H1 (cell line): ENCODE results near the gene DLST. TPM values are rescaled to one million over a fixed set of nuclear protein-coding genes. Genes with fewer than 3 reads are reported as not detected.
A peak's percentile ranks its signal among the peaks of the same experiment; 100 is the strongest.

Experiments used
- CTCF ChIA-PET: fragments of 300-600 bp; sonication (Branson Sonifier 250); formaldehyde crosslinking; loops from one replicate; lab custom pipeline; 2021; ENCODE audit not compliant: partially characterized antibody; lab: Charles Lee
- POLR2A ChIA-PET: fragments of 300-600 bp; sonication (Branson Sonifier 250); formaldehyde crosslinking; loops from one replicate; lab custom pipeline; 2021; ENCODE audit warnings: inconsistent platforms; ENCODE audit not compliant: partially characterized antibody; lab: Charles Lee
- DNase-seq, 2 experiments: peaks; one replicate each; pipeline versions ENCODE4 v3.0.0 to v3.0.0-alpha.2; 2010 to 2022; ENCODE audit warnings: low spot score in 2 of 2, low read depth in 1 of 2, mixed read lengths in 1 of 2
- FAIRE-seq: peaks from 2 replicates; lab custom pipeline; 2011; peaks lifted over from hg19 to GRCh38; lab: Jason Lieb, UNC
- H2AFZ ChIP-seq: 2 replicates; pipeline ENCODE4 v1.8.1; 2012; ENCODE audit warnings: low read length, inconsistent platforms
- H2AK5ac ChIP-seq: 2 replicates; pipeline ENCODE4 v1.6.1; 2013; ENCODE audit warnings: low read depth, low read length
- H2BK120ac ChIP-seq: replicated peaks from 2 replicates; pipeline ENCODE3; 2013; ENCODE audit warnings: low read depth, low read length, inconsistent platforms
- H2BK12ac ChIP-seq: 2 replicates; pipeline ENCODE4 v1.6.1; 2013; ENCODE audit warnings: low read depth, low read length
- H2BK15ac ChIP-seq: 2 replicates; pipeline ENCODE4 v1.6.1; 2013; ENCODE audit warnings: low read length
- H2BK20ac ChIP-seq: 2 replicates; pipeline ENCODE4 v1.6.1; 2013; ENCODE audit warnings: low read length
- H2BK5ac ChIP-seq: 2 replicates; pipeline ENCODE4 v1.6.1; 2013; ENCODE audit warnings: low read depth, low read length
- H3K14ac ChIP-seq: 2 replicates; pipeline ENCODE4 v1.6.1; 2013; ENCODE audit warnings: inconsistent platforms; ENCODE audit not compliant: insufficient read length
- H3K18ac ChIP-seq: 2 replicates; pipeline ENCODE4 v1.6.1; 2013; ENCODE audit warnings: low read length; ENCODE audit errors: extremely low read depth
- H3K23ac ChIP-seq: 2 replicates; pipeline ENCODE4 v1.6.1; 2013; ENCODE audit warnings: inconsistent platforms; ENCODE audit not compliant: insufficient read length
- H3K23me2 ChIP-seq: 2 replicates; pipeline ENCODE4 v1.6.1; 2013; ENCODE audit warnings: low read depth, low read length
- H3K27ac ChIP-seq: 2 replicates; pipeline ENCODE4 v1.6.1; 2011; ENCODE audit warnings: low read depth, low read length, inconsistent platforms
- H3K27me3 ChIP-seq, 4 experiments: replicated peaks in 1 of 4; 1 replicate in 1 of 4; 2 replicates in 3 of 4; pipeline versions ENCODE4 v1.6.1 to v1.8.1; 2011 to 2013; ENCODE audit warnings: low read length in 3 of 4, mild to moderate bottlenecking in 3 of 4, inconsistent platforms in 2 of 4, mixed read lengths in 2 of 4, moderate library complexity in 1 of 4; ENCODE audit not compliant: control insufficient read depth in 3 of 4, insufficient read depth in 3 of 4; ENCODE audit errors: extremely low read depth in 1 of 4
- H3K36me3 ChIP-seq, 4 experiments: 2 replicates each; pipeline versions ENCODE4 v1.6.1 to v1.8.1; 2011 to 2013; ENCODE audit warnings: mild to moderate bottlenecking in 4 of 4, low read length in 3 of 4, moderate library complexity in 2 of 4, control low read depth in 1 of 4, inconsistent platforms in 1 of 4; ENCODE audit not compliant: insufficient read depth in 4 of 4, control insufficient read depth in 2 of 4
- H3K4ac ChIP-seq: replicated peaks from 2 replicates; pipeline ENCODE3; 2013; ENCODE audit warnings: low read length, low read depth, mixed read lengths, inconsistent platforms; ENCODE audit not compliant: insufficient read length
- H3K4me1 ChIP-seq, 4 experiments: replicated peaks in 1 of 4; 1 replicate in 1 of 4; 2 replicates in 3 of 4; pipeline versions ENCODE4 v1.6.1 to v1.8.1; 2011 to 2013; ENCODE audit warnings: low read length in 3 of 4, inconsistent platforms in 2 of 4, mixed read lengths in 1 of 4; ENCODE audit not compliant: insufficient read depth in 4 of 4, control insufficient read depth in 3 of 4
- H3K4me2 ChIP-seq, 2 experiments: 2 replicates each; pipeline versions ENCODE4 v1.6.1 to v1.8.1; 2011 to 2013; ENCODE audit warnings: low read depth in 2 of 2, low read length in 2 of 2, control low read depth in 1 of 2, inconsistent platforms in 1 of 2, mild to moderate bottlenecking in 1 of 2; ENCODE audit not compliant: insufficient read depth in 1 of 2
- H3K4me3 ChIP-seq, 4 experiments: fragments of 200-600, 300-600 bp in 1 of 4; sonication (generic), shearing (Covaris generic), sonication (Bioruptor Twin) in 1 of 4; 2 replicates each; pipeline versions ENCODE4 v1.5.1 to v1.8.1; 2011 to 2016; ENCODE audit warnings: low read length in 4 of 4, low read depth in 3 of 4, control low read depth in 2 of 4, inconsistent platforms in 2 of 4, mild to moderate bottlenecking in 2 of 4, mixed read lengths in 1 of 4, moderate library complexity in 1 of 4; ENCODE audit not compliant: insufficient read depth in 2 of 4; ENCODE audit errors: extremely low read depth in 1 of 4
- H3K56ac ChIP-seq: replicated peaks from 2 replicates; pipeline ENCODE3; 2013; ENCODE audit warnings: low read depth, mild to moderate bottlenecking, mixed read lengths, low read length, inconsistent platforms; ENCODE audit not compliant: insufficient read length
- H3K79me1 ChIP-seq: 2 replicates; pipeline ENCODE4 v1.6.1; 2013; ENCODE audit warnings: low read depth, low read length, control low read depth
- H3K79me2 ChIP-seq, 2 experiments: 2 replicates each; pipeline versions ENCODE4 v1.6.1 to v1.8.1; 2012 to 2013; ENCODE audit warnings: low read length in 2 of 2, mild to moderate bottlenecking in 2 of 2, inconsistent platforms in 1 of 2; ENCODE audit not compliant: insufficient read depth in 2 of 2, control insufficient read depth in 1 of 2
- H3K9ac ChIP-seq, 4 experiments: replicated peaks in 1 of 4; 1 replicate in 1 of 4; 2 replicates in 3 of 4; pipeline versions ENCODE4 v1.6.1 to v1.8.1; 2011 to 2013; ENCODE audit warnings: low read depth in 3 of 4, low read length in 3 of 4, control low read depth in 2 of 4, mild to moderate bottlenecking in 2 of 4, moderate library complexity in 2 of 4, inconsistent platforms in 1 of 4; ENCODE audit errors: extremely low read depth in 1 of 4
- H3K9me3 ChIP-seq, 2 experiments: 2 replicates each; pipeline versions ENCODE4 v1.6.1 to v1.8.1; 2012 to 2013; ENCODE audit warnings: mild to moderate bottlenecking in 2 of 2, moderate library complexity in 2 of 2, control low read depth in 1 of 2, inconsistent platforms in 1 of 2, low read depth in 1 of 2, low read length in 1 of 2, mixed read lengths in 1 of 2; ENCODE audit not compliant: insufficient read depth in 2 of 2
- H4K20me1 ChIP-seq, 2 experiments: replicated peaks in 1 of 2; 2 replicates each; pipeline versions ENCODE3 to v1.8.1; 2011 to 2013; ENCODE audit warnings: inconsistent platforms in 2 of 2, low read length in 2 of 2, mild to moderate bottlenecking in 1 of 2; ENCODE audit not compliant: insufficient read depth in 2 of 2, control insufficient read depth in 1 of 2
- H4K5ac ChIP-seq: 2 replicates; pipeline ENCODE4 v1.6.1; 2013; ENCODE audit warnings: low read length, low read depth, mixed read lengths, inconsistent platforms; ENCODE audit not compliant: insufficient read length
- H4K8ac ChIP-seq: 2 replicates; pipeline ENCODE4 v1.8.0; 2013; ENCODE audit warnings: mild to moderate bottlenecking, moderate library complexity, low read length, inconsistent platforms; ENCODE audit not compliant: insufficient read depth; ENCODE audit errors: extremely low read depth
- H4K91ac ChIP-seq: replicated peaks from 2 replicates; pipeline ENCODE3; 2013; ENCODE audit warnings: low read length, mixed read lengths, inconsistent platforms; ENCODE audit not compliant: insufficient read length
- KDM1A ChIP-seq: fragments of 200-600, 300-600 bp; sonication (generic); IDR thresholded peaks from 2 replicates; pipeline ENCODE4 v1.7.1; 2016; ENCODE audit warnings: mild to moderate bottlenecking, low read length, borderline replicate concordance
- MAFK ChIP-seq: IDR thresholded peaks from 2 replicates; pipeline ENCODE4 v1.6.1; 2012; ENCODE audit warnings: low read depth, mild to moderate bottlenecking, improper control_type of control experiment, low read length
- WGBS, 2 experiments: shearing (Covaris generic) in 1 of 2; methylation state at CpG; one replicate each; pipeline versions ENCODE4 v1.1.6 to v1.1.7; 2013 to 2015; ENCODE audit warnings: low lambda C conversion rate in 2 of 2, mixed read lengths in 2 of 2, inconsistent platforms in 1 of 2, low coverage in 1 of 2, missing lambda C conversion rate in 1 of 2; ENCODE audit not compliant: insufficient replicate concordance in 2 of 2, insufficient coverage in 1 of 2, insufficient read length in 1 of 2; ENCODE audit errors: extremely low coverage in 1 of 2, missing lambda C conversion rate in 1 of 2; 5-methylcytosine and 5-hydroxymethylcytosine counted together
- polyA plus RNA-seq, 7 experiments: library from polyadenylated mRNA; depleted of rRNA in 3 of 7; stranded (reverse) in 5 of 7; unstranded in 2 of 7; fragments of >200 nt in 5 of 7; fragments of 200-250 nt in 2 of 7; gene quantifications; 1 replicate in 5 of 7; 2 replicates in 1 of 7; 4 replicates in 1 of 7; pipeline versions ENCODE4 v1.2.1 to v1.2.3, GENCODE V29; 2011 to 2013; ENCODE audit warnings: missing spikeins in 2 of 7, mixed read lengths in 2 of 7
- total RNA-seq: library from RNA; stranded (reverse); fragmentation: NEBNext Ultra II Directional; extraction: Animal tissue kit (Norgen Biotek cat#: 25700); gene quantifications from 2 replicates; pipeline ENCODE4 v1.2.1, GENCODE V29; 2021

The DLST gene
- total and polyA plus RNA-seq, 2 of the 8 experiments (the other 6 are each of a cell fraction or from before 2014, with no cell fraction given) = 96.5 to 117 TPM

GRCh38 chr14:74921987-74922751 is 40.5 kb downstream of the DLST start:
- CTCF ChIA-PET = interaction anchor here (1.3 to 4.3 kb wide), 10 partner anchors 9 to 167 kb away, joined by 3 to 36 read pairs (median 11); no protein-coding TSS in a partner anchor
- no peak overlapping the region for H4K91ac ChIP-seq

More at GRCh38 chr14:74921987-74922751, 40.5 kb downstream of the DLST start:
- Histone ChIP-seq H2BK20ac (no peak overlapping the region), H3K79me2 (no peaks in the 10 kb centered on the region), H2AK5ac (no peak overlapping the region), H3K56ac (no peak overlapping the region), H4K5ac (no peak overlapping the region), H2BK120ac (no peak overlapping the region), H3K79me1 (no peaks in the 10 kb centered on the region), H4K20me1 (no peaks in the 10 kb centered on the region), H3K18ac (no peak overlapping the region), H3K4ac (no peak overlapping the region), H4K8ac (no peak overlapping the region; the same call in none of the 2 replicates), H3K23ac (no peak overlapping the region), H3K4me2 (peak overlapping the region; percentile 61 to 79), H3K27me3 (0 out of 7 replicates have a peak, but pooled peaks cover 0 to 2% (median 0%) of the 10 kb centered on the region in 4 experiments), H3K4me1 (no peaks in the 10 kb centered on the region; a peak in 1 of 7 replicates), H3K9me3 (no peaks in the 10 kb centered on the region), H3K4me3 (peak overlapping the region; percentile 49 to 78 (median 68)), H2AFZ (no peak overlapping the region), H3K36me3 (peaks cover 0 to 3% (median 0%) of the 10 kb centered on the region in 4 experiments; a peak in 3 of 8 replicates), H2BK15ac (no peak overlapping the region), H3K27ac (no peak overlapping the region), H3K23me2 (peaks cover 2% of the 10 kb centered on the region; the same call in 1 of the 2 replicates)
- POLR2A ChIA-PET = interaction anchor here (0.8 to 3.6 kb wide), 15 partner anchors 10 to 67 kb away, joined by 3 to 16 read pairs (median 4); no protein-coding TSS in a partner anchor
- 70% methylated on average over 19 of the region's 19 CpGs; no CpG with 5 or more reads in 1 of the 2 experiments for WGBS, 2 experiments
- no peak for DNase-seq
- no peak for FAIRE-seq
- TF ChIP-seq KDM1A (0 out of 2 replicates have a peak, but pooled peaks have one; percentile 15), MAFK (no peak)
- TF ChIP-seq, all 59 proteins: peak for 1
- peak overlapping the region in 2 of 4 experiments; percentile 63 to 67; a peak in 2 of 7 replicates for H3K9ac ChIP-seq
- H2BK12ac ChIP-seq = no peak overlapping the region
- no peak overlapping the region for H2BK5ac ChIP-seq
- H3K14ac ChIP-seq = no peak overlapping the region
